RWPE1 (cell line): ENCODE data around the gene ABL1.

Source experiments
- CTCF ChIA-PET: fragments of 350-600 bp; sonication (Branson Sonifier 250); formaldehyde crosslinking; extraction: SDS; loops from one replicate; lab custom pipeline; 2021; lab: Yijun Ruan, JAX
- POLR2A ChIA-PET: fragments of 400-600 bp; formaldehyde crosslinking; extraction: SDS; loops from one replicate; lab custom pipeline; 2020; ENCODE audit warnings: antibody characterized with exemption; ENCODE audit not compliant: low non-redundant PET; lab: Yijun Ruan, JAX
- DNase-seq: peaks from one replicate; pipeline ENCODE4 v3.0.0; 2012; ENCODE audit warnings: low spot score
- H3K27ac ChIP-seq: fragments of 450-650 bp; 2 replicates; pipeline ENCODE4 v1.5.1; 2017
- TF ChIP-seq, protein P1 (sequence below): fragments of 450-650 bp; conservative IDR thresholded peaks from 2 replicates; pipeline ENCODE4 v1.5.1; 2017; ENCODE audit warnings: low read depth, mild to moderate bottlenecking

ABL1 gene

DNA sequence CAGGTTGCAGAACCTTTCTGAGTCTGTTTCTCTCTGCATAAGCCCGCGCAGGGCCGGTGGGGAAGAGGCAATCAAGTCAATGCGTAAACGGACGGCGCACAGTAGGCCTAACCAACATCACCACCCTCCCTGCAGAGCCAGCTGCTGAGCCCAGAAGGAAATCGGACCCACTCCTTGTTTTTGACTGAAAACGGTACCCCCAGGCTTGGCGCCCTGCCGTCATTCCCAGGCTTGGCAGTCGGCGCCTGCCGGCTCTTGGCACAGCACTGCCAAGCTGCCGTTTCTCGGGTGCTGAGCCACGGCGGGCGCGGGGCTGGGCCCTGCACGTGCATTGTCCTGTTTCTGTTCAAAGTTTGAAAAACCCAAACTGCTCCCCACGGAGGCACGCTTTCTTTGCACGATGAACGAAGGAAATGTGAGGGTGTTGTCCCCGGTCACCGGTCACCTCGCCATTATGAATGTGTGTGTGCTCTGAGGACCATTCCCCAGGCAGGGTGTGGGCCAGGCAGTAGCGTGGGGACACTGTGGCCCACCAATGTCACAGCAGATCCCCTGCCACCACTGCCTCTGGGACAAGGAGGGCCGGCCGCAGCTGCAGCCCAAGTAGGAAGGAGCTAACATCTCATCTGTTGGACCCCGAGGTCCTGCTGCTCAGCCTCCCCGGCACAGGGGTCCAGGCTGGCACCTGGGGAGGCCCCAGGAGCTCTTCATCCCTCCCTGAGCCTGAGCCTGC is 83.9 kb downstream of the ABL1 start:
- ChIA-PET POLR2A (no interaction called here), CTCF (interaction anchor here (0.6 to 1.5 kb wide), 5 partner anchors 49 to 233 kb away, joined by 3 read pairs; no protein-coding TSS in a partner anchor)
- TF ChIP-seq, protein P1, sequence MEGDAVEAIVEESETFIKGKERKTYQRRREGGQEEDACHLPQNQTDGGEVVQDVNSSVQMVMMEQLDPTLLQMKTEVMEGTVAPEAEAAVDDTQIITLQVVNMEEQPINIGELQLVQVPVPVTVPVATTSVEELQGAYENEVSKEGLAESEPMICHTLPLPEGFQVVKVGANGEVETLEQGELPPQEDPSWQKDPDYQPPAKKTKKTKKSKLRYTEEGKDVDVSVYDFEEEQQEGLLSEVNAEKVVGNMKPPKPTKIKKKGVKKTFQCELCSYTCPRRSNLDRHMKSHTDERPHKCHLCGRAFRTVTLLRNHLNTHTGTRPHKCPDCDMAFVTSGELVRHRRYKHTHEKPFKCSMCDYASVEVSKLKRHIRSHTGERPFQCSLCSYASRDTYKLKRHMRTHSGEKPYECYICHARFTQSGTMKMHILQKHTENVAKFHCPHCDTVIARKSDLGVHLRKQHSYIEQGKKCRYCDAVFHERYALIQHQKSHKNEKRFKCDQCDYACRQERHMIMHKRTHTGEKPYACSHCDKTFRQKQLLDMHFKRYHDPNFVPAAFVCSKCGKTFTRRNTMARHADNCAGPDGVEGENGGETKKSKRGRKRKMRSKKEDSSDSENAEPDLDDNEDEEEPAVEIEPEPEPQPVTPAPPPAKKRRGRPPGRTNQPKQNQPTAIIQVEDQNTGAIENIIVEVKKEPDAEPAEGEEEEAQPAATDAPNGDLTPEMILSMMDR = no peak
- DNase-seq = no peak
- no peak overlapping the region for H3K27ac ChIP-seq

DNA sequence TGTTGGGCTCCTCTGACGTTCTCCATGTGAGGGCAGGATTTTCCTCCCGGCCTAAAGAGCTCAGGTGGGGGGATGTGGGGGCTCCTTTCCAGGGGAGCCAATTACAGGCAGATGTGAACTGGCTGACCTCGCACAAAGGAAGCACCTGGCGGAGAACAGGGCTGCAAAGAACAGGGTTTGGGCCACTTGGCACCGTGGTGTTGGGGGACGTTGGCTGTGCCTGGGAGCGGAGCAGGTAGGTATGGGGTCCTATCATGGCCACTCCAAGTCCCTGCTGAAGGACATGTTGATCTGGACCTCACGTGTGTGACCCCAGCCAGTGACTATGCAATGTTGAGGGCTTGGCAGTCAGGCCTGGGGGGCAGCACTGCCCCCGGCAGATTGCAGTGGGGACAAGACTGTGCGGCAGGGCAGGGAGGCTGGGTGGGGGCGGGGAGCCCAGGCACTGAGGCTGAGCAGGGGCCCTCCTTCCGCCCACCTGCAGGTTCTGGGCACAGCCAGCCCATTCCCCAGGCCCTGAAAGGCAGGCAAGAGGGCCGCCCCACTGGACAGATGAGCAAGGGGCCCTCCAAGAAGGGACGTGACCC is 84.6 kb downstream of the ABL1 start:
- DNase-seq = no peak
- ChIA-PET CTCF (interaction anchor here (0.6 kb wide), 1 partner anchor 233 kb away, joined by 3 read pairs; no protein-coding TSS in a partner anchor), POLR2A (no interaction called here)

DNA sequence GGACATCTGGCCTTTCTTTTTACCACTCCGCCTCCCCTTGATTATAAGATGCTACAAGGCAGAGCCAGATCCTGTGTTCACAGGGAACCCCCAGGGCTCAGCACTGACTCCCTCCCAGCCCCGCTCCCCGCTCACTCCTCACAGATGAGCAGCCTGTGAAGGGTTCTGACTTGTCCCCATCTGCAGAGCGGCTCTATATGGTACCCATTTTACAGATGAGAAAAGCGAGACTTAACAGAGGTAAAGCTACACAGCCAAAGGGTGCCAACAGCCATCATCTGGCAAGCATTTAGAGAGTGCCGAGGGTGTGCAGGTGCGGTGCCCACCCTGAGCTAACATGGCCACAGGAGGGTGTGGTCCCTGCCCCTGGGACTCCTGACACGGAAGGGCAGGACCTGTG is 85.2 kb downstream of the ABL1 start:
- no peak overlapping the region for H3K27ac ChIP-seq
- TF ChIP-seq, protein P1 = no peak
- CTCF ChIA-PET = no interaction called here
- POLR2A ChIA-PET = no interaction called here
- DNase-seq = no peak

More for the DNA sequence above, 84.6 kb downstream of the ABL1 start:
- no peak overlapping the region for H3K27ac ChIP-seq
- TF ChIP-seq, protein P1 = no peak

DNA sequence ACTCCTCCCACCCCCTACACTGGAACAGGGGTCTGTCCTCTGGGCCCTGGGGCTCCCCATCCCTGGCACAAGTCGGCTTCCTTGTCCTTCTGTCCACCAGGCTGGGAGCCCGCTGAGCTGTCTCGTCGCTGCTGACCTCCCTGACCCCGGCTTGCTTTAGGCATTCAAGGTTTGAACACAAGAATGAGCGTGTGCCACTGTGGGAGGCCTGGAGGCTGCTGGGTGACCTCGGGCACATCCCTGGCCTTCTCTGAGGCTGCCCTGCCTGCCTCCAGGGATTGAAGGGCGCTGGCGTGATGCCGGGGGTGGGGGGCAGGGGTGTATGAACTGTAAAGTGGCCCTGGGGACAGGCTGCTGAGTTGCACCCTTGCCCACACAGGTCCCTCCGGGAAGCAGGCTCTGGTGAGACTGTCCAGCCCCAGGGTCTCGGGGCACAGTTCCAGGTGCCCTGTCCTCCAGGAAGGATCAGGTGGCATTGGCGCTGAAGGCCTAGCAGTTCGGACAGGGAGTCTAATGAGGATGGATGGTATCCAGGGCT is 85.8 kb downstream of the ABL1 start:
- ChIA-PET CTCF (no interaction called here), POLR2A (no interaction called here)
- TF ChIP-seq, protein P1 = no peak
- no peak for DNase-seq
- H3K27ac ChIP-seq = no peak overlapping the region

DNA sequence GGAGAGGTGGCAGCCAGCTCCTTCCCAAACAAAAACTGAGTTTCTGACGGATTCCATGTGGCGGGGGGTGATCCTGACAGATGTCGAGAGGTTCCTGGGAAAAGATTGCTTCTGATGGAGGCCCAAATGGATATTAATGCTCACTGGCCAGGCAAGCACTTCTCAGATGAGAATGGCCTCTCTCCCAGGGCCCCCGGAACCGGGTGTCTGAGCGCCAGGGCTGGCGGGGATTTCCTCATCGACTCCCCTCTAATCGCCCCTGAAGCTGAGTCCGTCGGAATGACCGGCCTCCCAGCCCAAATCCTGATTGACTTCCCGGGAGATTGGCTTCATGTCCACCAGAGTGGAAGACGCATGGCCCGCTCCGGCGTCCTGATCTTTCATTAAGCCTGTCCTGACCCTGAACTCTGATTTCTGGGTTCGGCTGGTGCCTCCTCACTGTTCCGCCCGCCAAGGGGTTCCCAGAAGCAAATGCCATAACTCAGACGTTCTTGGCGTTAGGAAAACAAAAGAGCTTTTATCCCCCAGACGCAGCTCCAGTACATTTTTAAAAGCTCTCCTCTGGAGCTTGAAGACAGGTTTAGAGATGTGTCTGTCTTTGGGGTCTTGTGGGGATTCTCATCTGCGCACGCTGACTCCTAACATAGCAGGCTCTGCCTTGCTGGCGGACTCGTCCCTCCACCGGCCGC is 86.4 kb downstream of the ABL1 start:
- no peak for DNase-seq
- H3K27ac ChIP-seq = no peak overlapping the region
- POLR2A ChIA-PET = no interaction called here
- CTCF ChIA-PET = interaction anchor here (0.5 to 1.0 kb wide), 3 partner anchors 27 to 653 kb away, joined by 3 to 4 read pairs (median 3); no protein-coding TSS in a partner anchor
- TF ChIP-seq, protein P1 = no peak
